ENCODE data around the gene PNP.

Gene PNP

DNA sequence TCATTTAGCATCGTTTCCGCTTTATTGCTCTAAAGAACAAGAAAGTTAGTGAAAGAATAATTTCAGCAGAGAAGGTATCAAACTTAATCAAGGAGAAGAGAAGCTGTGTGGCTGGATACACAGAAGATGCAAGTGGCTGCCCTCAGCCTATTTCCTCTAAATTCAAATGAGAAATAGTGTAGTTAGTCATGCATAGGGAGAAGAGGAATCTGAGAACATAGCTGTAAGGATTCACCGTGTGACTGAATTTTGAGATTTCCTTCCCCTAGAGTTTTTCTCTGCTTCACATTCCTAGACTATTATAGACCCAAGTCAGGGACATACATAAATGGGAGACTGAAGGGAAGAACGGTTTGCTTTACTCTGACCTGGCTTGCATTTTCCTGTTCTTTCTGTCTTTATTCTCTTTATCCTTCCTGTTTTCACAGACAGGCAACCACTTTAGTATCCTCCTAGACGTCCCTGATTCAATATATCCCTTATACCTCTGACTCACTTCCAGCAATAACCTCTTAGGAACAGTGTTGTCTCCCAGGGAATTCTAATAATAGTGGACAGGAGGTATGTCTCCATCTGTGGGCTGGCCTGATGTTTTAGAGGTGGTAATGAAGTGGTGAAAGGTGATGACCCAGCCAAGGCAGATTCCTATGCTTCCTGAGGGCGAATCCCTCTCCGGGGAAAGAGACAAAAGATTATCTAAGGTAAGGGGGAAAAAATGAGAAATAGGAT, 43.1 kb downstream of the PNP start:
- Histone ChIP-seq H3K27ac (ENCODE audit: low read depth, low read length) (no peak overlapping the region), H3K27me3 (ENCODE audit: control insufficient read depth, insufficient read depth, low read length) (no peaks in the 10 kb centered on the region), H3K9me3 (ENCODE audit: control insufficient read depth, insufficient read depth, low read depth, low read length) (peaks cover 2% of the 10 kb centered on the region; the same call in 1 of the 2 replicates), H3K36me3 (ENCODE audit: control insufficient read depth, insufficient read depth, low read length) (no peaks in the 10 kb centered on the region), H3K4me1 (ENCODE audit: control insufficient read depth, insufficient read depth, low read length) (peaks cover 7% of the 10 kb centered on the region; the same call in 1 of the 2 replicates), H3K9ac (ENCODE audit: low read length) (no peak overlapping the region), H3K4me3 (ENCODE audit: low read depth, low read length) (no peak overlapping the region)

DNA sequence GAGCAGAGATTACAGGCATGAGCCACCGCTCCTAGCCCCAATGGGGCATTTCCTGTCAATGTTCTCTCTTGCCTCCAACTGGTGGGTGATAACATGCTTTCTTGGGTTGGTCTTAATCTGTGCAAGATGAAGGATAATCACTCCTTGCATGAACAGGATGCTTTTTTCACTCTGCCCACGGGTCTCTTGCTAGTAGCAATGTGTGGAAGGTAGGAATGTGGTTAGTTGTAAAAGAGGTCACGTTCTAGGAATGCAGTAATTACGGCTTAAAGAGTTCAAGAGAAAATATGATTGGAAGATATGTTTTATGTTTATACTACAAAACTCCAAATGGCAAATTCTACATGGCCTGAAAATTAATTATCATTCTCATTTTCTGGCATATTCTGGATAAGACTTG, 46.6 kb downstream of the PNP start:
- Histone ChIP-seq H3K4me1 (ENCODE audit: control insufficient read depth, insufficient read depth, low read length) (peaks cover 7% of the 10 kb centered on the region; the same call in 1 of the 2 replicates), H3K27me3 (ENCODE audit: control insufficient read depth, insufficient read depth, low read length) (no peaks in the 10 kb centered on the region), H3K27ac (ENCODE audit: low read depth, low read length) (no peak overlapping the region), H3K36me3 (ENCODE audit: control insufficient read depth, insufficient read depth, low read length) (no peaks in the 10 kb centered on the region), H3K9me3 (ENCODE audit: control insufficient read depth, insufficient read depth, low read depth, low read length) (peaks cover 8% of the 10 kb centered on the region; the same call in 1 of the 2 replicates), H3K9ac (ENCODE audit: low read length) (no peak overlapping the region), H3K4me3 (ENCODE audit: low read depth, low read length) (no peak overlapping the region)

DNA sequence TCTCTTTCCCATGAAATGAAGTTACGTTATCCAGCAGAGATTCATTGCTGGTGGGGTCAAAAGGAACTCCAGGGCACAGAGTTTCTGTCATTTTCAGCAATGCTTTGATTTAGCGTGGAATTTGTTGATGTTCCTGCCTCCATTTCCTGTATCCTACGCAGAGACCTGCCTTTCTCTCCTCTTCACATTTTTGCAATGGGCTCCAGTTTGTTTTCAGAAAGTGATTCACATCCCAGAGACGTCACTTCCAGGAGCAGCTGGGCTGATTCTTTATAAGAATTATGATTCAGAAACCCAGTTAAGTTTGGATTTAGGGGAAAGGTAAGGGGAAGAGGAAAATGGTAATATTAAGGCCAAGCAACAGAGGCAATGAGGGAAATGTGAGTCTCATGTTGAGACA, 47.7 kb downstream of the PNP start:
- peaks cover 7% of the 10 kb centered on the region; the same call in 1 of the 2 replicates for H3K4me1 ChIP-seq (ENCODE audit: control insufficient read depth, insufficient read depth, low read length)
- H3K4me3 ChIP-seq (ENCODE audit: low read depth, low read length) = no peak overlapping the region
- H3K27me3 ChIP-seq (ENCODE audit: control insufficient read depth, insufficient read depth, low read length) = no peaks in the 10 kb centered on the region
- H3K27ac ChIP-seq (ENCODE audit: low read depth, low read length) = no peak overlapping the region
- H3K9me3 ChIP-seq (ENCODE audit: control insufficient read depth, insufficient read depth, low read depth, low read length) = peaks cover 8% of the 10 kb centered on the region; the same call in 1 of the 2 replicates
- H3K36me3 ChIP-seq (ENCODE audit: control insufficient read depth, insufficient read depth, low read length) = no peaks in the 10 kb centered on the region
- H3K9ac ChIP-seq (ENCODE audit: low read length) = no peak overlapping the region

DNA sequence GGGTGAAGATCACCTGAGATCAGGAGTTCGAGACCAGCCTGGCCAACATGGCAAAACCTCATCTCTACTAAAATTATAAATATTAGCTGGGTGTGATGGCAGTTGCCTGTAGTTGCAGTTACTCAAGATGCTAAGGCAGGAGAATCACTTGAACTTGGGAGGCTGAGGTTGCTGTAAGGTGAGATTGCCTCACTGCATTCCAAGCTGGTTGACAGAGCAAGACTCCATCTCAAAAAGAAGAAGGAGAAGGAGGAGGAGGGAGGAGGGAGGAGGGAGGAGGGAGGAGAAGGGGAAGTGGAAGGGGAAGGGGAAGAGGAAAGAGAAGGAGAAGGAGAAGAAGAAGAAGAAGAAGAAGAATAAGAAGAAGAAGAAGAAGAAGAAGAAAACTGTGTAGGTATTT, 53.1 kb downstream of the PNP start:
- Histone ChIP-seq H3K9ac (ENCODE audit: low read length) (no peak overlapping the region), H3K27ac (ENCODE audit: low read depth, low read length) (no peak overlapping the region), H3K9me3 (ENCODE audit: control insufficient read depth, insufficient read depth, low read depth, low read length) (peaks cover 8% of the 10 kb centered on the region; the same call in 1 of the 2 replicates), H3K27me3 (ENCODE audit: control insufficient read depth, insufficient read depth, low read length) (no peaks in the 10 kb centered on the region), H3K4me3 (ENCODE audit: low read depth, low read length) (no peak overlapping the region), H3K36me3 (ENCODE audit: control insufficient read depth, insufficient read depth, low read length) (no peaks in the 10 kb centered on the region), H3K4me1 (ENCODE audit: control insufficient read depth, insufficient read depth, low read length) (no peaks in the 10 kb centered on the region)

DNA sequence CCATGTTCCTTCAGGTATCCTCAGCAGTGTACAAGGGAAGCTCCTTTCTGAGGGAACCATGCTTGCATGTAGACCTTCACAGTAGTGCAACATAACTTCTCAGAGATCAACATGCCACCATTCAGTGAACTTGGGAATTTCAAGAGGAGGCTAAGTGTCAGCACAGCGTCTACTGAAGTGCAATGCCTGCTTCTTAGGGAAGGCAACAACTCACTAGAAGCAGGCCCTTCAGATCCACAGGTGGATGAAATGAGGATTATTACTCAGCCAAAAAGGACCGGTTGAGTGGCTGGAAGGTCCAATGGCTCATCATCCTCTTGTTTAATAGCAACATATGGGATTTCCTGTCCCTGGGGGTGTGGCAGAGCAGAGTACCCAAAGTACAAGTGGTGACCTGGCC, 54.8 kb downstream of the PNP start:
- H3K4me1 ChIP-seq (ENCODE audit: control insufficient read depth, insufficient read depth, low read length) = no peaks in the 10 kb centered on the region
- no peak overlapping the region for H3K4me3 ChIP-seq (ENCODE audit: low read depth, low read length)
- H3K27ac ChIP-seq (ENCODE audit: low read depth, low read length) = no peak overlapping the region
- H3K9ac ChIP-seq (ENCODE audit: low read length) = no peak overlapping the region
- no peaks in the 10 kb centered on the region for H3K36me3 ChIP-seq (ENCODE audit: control insufficient read depth, insufficient read depth, low read length)
- peaks cover 8% of the 10 kb centered on the region; the same call in 1 of the 2 replicates for H3K9me3 ChIP-seq (ENCODE audit: control insufficient read depth, insufficient read depth, low read depth, low read length)
- H3K27me3 ChIP-seq (ENCODE audit: control insufficient read depth, insufficient read depth, low read length) = no peaks in the 10 kb centered on the region
